Colonic mucosa (tissue), 4 donors: ENCODE results near the gene GPA33. TPM values are rescaled to one million over a fixed set of nuclear protein-coding genes. Genes with fewer than 3 reads are reported as not detected.

ENCODE experiments used
- DNase-seq: peaks from one replicate; pipeline ENCODE4 v3.0.0-alpha.2; 2020
- H3K27ac ChIP-seq: fragments of 200-600 bp; one replicate; pipeline ENCODE4 v1.8.0; 2021
- H3K27me3 ChIP-seq: fragments of 200-600 bp; one replicate; pipeline ENCODE4 v1.8.0; 2021
- H3K36me3 ChIP-seq: fragments of 200-600 bp; one replicate; pipeline ENCODE4 v1.8.0; 2021
- H3K4me1 ChIP-seq: fragments of 200-600 bp; one replicate; pipeline ENCODE4 v1.8.0; 2021; ENCODE audit warnings: mild to moderate bottlenecking
- H3K4me3 ChIP-seq: fragments of 200-600 bp; one replicate; pipeline ENCODE4 v1.8.0; 2021
- H3K9ac ChIP-seq, 2 donors: one replicate each; pipeline ENCODE4 v1.7.0; 2013; ENCODE audit warnings: control low read depth in 2 of 2, low read depth in 2 of 2, low read length in 2 of 2
- H3K9me3 ChIP-seq: fragments of 200-600 bp; one replicate; pipeline ENCODE4 v1.8.0; 2021
- CTCF ChIP-seq: fragments of 200-600 bp; IDR thresholded peaks from one replicate; pipeline ENCODE4 v1.8.0; 2022; ENCODE audit warnings: antibody characterized with exemption, mild to moderate bottlenecking
- intact Hi-C: fragments of 100-400 bp; cut with DNase I; formaldehyde crosslinking; loops from one replicate; pipeline ENCODE4 v1.14.1; 2022
- total RNA-seq, 2 donors: library from RNA; stranded (reverse); fragmentation: NEBNext Ultra II Directional in 1 of 2; extraction: Animal tissue kit (Norgen Biotek cat#: 25700) in 1 of 2; gene quantifications; one replicate each; pipeline ENCODE4 v1.2.1, GENCODE V29; 2021
- donor health status: healthy.
- donor health status: DM: no; HTN: no; CAD: no.
- donor health status: DM: no; HTN: no; CAD: no.

Gene GPA33
- total RNA-seq, 2 donors from 2014 or later = 438 to 531 TPM

GRCh38 chr1:167117225-167117624, 27.0 kb upstream of the GPA33 start:
- no peaks in the 10 kb centered on the region for H3K27me3 ChIP-seq
- no peak for TF ChIP-seq CTCF
- no peak overlapping the region for H3K27ac ChIP-seq
- H3K4me1 ChIP-seq = no peaks in the 10 kb centered on the region
- H3K9ac ChIP-seq = no peak overlapping the region
- H3K36me3 ChIP-seq = no peaks in the 10 kb centered on the region
- H3K9me3 ChIP-seq = no peaks in the 10 kb centered on the region
- no peak overlapping the region for H3K4me3 ChIP-seq
- no peak for DNase-seq
- intact Hi-C loops = loop anchor here (5.0 kb wide), 1 partner anchor 50 kb away; no protein-coding TSS in a partner anchor

- Histone ChIP-seq H3K9ac (no peak overlapping the region), H3K9me3 (no peaks in the 10 kb centered on the region), H3K4me3 (no peak overlapping the region), H3K36me3 (no peaks in the 10 kb centered on the region), H3K27me3 (no peaks in the 10 kb centered on the region), H3K27ac (no peak overlapping the region), H3K4me1 (no peaks in the 10 kb centered on the region)
- no peak for DNase-seq
- intact Hi-C loops = loop anchor here (5.0 kb wide), 1 partner anchor 49 kb away; no protein-coding TSS in a partner anchor
- TF ChIP-seq CTCF = no peak
Measured at GRCh38 chr1:167116174-167116573, 26.0 kb upstream of the GPA33 start.

DNA sequence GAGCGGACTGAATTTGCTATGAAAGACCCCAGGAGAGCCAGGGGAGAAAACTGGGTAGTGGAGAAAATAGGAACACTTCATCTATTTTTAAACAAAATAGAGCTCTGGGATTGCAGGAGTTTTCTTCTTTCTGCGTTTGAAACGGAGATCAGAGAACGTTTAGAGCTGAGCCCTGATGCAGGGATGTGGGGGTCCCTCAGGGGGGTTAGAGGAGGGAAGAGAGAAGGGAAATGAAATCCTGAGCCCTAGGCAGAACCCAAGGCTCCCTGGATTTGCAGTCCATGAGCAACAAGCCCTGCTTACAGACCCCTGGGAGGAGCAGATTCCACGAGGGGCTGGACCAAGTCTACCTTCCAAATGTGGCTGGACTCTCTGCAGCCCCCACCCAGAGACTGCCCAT, 25.5 kb upstream of the GPA33 start:
- Histone ChIP-seq H3K36me3 (no peaks in the 10 kb centered on the region), H3K4me1 (no peaks in the 10 kb centered on the region), H3K27ac (no peak overlapping the region), H3K9ac (no peak overlapping the region), H3K4me3 (no peak overlapping the region), H3K27me3 (no peaks in the 10 kb centered on the region), H3K9me3 (no peaks in the 10 kb centered on the region)
- DNase-seq = no peak
- intact Hi-C loops = loop anchor here (5.0 kb wide), 1 partner anchor 48 kb away; no protein-coding TSS in a partner anchor
- no peak for TF ChIP-seq CTCF

- intact Hi-C loops = loop anchor here (5.0 kb wide), 1 partner anchor 47 kb away; no protein-coding TSS in a partner anchor
- no peaks in the 10 kb centered on the region for H3K36me3 ChIP-seq
- TF ChIP-seq CTCF = no peak
- no peak overlapping the region for H3K4me3 ChIP-seq
- no peaks in the 10 kb centered on the region for H3K9me3 ChIP-seq
- H3K27me3 ChIP-seq = no peaks in the 10 kb centered on the region
- no peak for DNase-seq
- no peaks in the 10 kb centered on the region for H3K4me1 ChIP-seq
- H3K27ac ChIP-seq = no peak overlapping the region
- no peak overlapping the region for H3K9ac ChIP-seq
Measured at GRCh38 chr1:167114725-167115124, 24.5 kb upstream of the GPA33 start.

DNA sequence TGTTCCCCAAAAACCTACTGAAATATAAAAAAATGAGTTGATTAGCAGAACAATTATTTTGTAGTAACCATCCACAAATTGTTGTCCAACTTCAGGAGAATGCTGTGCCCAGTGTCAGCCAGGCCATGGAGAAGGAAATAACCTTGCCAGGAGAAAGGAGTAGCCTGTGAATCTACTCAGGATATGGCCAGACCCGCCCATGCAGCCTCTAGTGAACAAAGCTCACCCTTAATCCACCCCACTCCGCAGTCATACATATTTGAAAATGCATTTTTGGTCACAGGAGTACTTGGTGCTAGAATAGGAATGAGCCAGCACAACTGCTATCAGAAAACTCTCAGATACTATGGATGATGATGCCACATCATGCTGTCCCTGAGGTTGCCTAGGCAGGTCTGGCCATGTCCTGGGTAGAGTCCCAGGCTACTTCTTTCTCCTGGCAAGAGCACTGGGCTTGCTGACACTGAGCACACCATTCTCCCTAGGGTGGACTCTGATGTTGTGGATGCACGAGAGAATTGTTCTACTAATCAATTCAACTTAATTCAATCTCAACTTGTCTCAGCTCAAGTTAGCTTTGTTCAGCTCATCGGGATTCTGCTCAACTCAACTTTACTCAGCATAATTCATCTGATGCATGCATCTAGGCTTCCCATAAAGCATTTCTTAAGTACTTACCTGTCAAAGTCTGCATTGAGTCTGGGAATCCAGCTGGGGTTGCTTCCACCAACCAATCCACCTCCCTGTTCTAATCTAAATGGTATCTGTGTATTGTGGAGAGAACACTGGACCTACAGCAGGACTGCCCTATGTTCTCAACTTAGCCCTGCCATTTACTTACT, 21.9 kb upstream of the GPA33 start:
- no peaks in the 10 kb centered on the region for H3K9me3 ChIP-seq
- no peak overlapping the region for H3K27ac ChIP-seq
- no peak for TF ChIP-seq CTCF
- H3K27me3 ChIP-seq = no peaks in the 10 kb centered on the region
- no peaks in the 10 kb centered on the region for H3K4me1 ChIP-seq
- H3K36me3 ChIP-seq = no peaks in the 10 kb centered on the region
- intact Hi-C loops = no loop called here
- no peak overlapping the region for H3K9ac ChIP-seq
- H3K4me3 ChIP-seq = no peak overlapping the region
- DNase-seq = no peak
